SIG-M5 (cell line): ENCODE data around the gene FOXP1.

Source experiments
- DNase-seq: peaks from one replicate; lab custom pipeline; 2025; lab: John Stamatoyannopoulos, UW

Gene FOXP1

GRCh38 chr3:71142441-71143161 lies 440.9 kb downstream of the FOXP1 start:
- DNase-seq: no peak

GRCh38 chr3:71140477-71140876 lies 443.1 kb downstream of the FOXP1 start:
- no peak for DNase-seq

- no peak for DNase-seq
These were observed 444.0 kb downstream of the FOXP1 start for GRCh38 chr3:71139496-71139895.

- no peak for DNase-seq
These were observed 445.1 kb downstream of the FOXP1 start for GRCh38 chr3:71138410-71138809.

GRCh38 chr3:71136276-71136675 lies 447.3 kb downstream of the FOXP1 start:
- no peak for DNase-seq

GRCh38 chr3:71135373-71136088 lies 448.0 kb downstream of the FOXP1 start:
- no peak for DNase-seq

GRCh38 chr3:71134521-71134920 lies 449.0 kb downstream of the FOXP1 start:
- DNase-seq: no peak

- no peak for DNase-seq
These were observed 449.7 kb downstream of the FOXP1 start for GRCh38 chr3:71133865-71134264.

- DNase-seq: no peak
These were observed 450.4 kb downstream of the FOXP1 start for GRCh38 chr3:71132995-71133730.

- no peak for DNase-seq
These were observed 451.9 kb downstream of the FOXP1 start for GRCh38 chr3:71131375-71132314.

GRCh38 chr3:71130471-71131374 lies 452.8 kb downstream of the FOXP1 start:
- no peak for DNase-seq

GRCh38 chr3:71129611-71130431 lies 453.7 kb downstream of the FOXP1 start:
- no peak for DNase-seq

- no peak for DNase-seq
These were observed 454.6 kb downstream of the FOXP1 start for GRCh38 chr3:71128961-71129360.

- no peak for DNase-seq
These were observed 455.7 kb downstream of the FOXP1 start for GRCh38 chr3:71127844-71128243.

- DNase-seq: no peak
These were observed 456.3 kb downstream of the FOXP1 start for GRCh38 chr3:71127052-71127831.

- no peak for DNase-seq
These were observed 457.8 kb downstream of the FOXP1 start for GRCh38 chr3:71125738-71126137.

GRCh38 chr3:71124048-71124447 lies 459.5 kb downstream of the FOXP1 start:
- no peak for DNase-seq

- no peak for DNase-seq
These were observed 460.9 kb downstream of the FOXP1 start for GRCh38 chr3:71122641-71123040.
